Stimulated activated CD4-positive, alpha-beta T cell treated with anti-CD3 and anti-CD28 coated beads, TNF-alpha, amount 100 ng/mL, for 4 hours (primary cell): ENCODE data around the gene LRRC28.

Source experiments
- DNase-seq, 3 experiments: peaks; one replicate each; pipeline ENCODE4 v3.0.0-alpha.2; 2020; ENCODE audit warnings: low read depth in 3 of 3

Gene LRRC28

GRCh38 chr15:99305761-99306505 lies 54.7 kb downstream of the LRRC28 start:
- no peak for DNase-seq

- no peak for DNase-seq
Measured at GRCh38 chr15:99306694-99307338, 55.5 kb downstream of the LRRC28 start.

DNA sequence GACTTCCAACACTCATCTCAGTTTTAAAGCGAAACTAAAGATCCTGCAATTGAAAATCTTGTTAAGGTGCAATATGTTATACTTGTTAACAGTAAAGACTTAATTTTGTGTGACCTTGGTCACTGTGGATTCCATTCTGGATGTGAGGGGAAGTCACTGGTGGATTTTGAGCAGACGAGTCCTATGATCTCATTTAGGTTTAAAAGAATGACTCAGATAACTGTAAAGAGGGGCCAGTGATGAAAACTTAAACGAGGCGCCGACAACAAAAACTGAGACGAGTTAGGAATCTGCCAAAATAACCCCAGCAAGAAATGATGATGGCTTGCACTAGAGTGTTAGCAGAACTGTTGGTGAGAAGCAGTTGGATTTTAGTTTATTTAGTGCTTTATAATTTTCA lies 56.5 kb downstream of the LRRC28 start:
- no peak for DNase-seq

DNA sequence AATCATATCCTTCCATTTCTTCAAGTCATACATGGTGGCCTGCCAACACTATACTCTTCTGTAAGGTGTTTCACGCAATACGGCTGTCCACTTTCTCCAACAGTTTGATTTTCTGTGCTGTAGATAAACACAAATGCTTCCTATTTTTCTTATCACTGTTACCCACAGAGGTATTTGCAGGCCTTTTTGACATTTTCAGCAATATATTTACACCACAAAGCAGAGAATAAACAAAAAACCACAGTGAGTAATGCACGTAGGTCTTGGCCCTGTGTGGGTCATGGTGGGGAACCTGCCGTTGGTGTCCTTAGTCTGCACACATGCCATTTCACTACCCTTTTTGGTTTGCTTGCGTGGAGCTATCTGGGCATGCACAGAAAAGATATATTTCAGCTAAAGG lies 59.5 kb downstream of the LRRC28 start:
- no peak for DNase-seq

- DNase-seq: no peak
Measured at GRCh38 chr15:99312228-99312627, 60.9 kb downstream of the LRRC28 start.

GRCh38 chr15:99312794-99313193 lies 61.5 kb downstream of the LRRC28 start:
- DNase-seq: no peak

DNA sequence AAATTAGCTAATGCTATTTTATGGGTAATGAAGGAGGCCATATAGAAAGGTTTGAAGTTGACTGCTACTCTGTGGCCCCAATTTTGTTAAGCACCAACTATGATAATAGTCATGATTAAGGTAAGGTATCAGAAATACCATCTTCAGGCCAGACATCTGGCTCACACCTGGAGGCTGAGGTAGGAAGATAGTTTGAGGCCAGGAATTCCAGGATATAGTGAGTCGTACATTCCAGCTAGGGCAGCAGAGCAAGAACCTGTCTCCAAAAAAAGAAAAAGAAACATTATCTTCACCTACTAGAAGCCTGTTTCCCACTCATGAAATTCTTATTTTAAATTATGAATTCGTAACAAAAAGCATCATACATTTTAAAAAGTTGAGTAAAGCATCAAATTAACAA lies 64.4 kb downstream of the LRRC28 start:
- DNase-seq: no peak

- no peak for DNase-seq
Measured at GRCh38 chr15:99320374-99321215, 69.3 kb downstream of the LRRC28 start.

DNA sequence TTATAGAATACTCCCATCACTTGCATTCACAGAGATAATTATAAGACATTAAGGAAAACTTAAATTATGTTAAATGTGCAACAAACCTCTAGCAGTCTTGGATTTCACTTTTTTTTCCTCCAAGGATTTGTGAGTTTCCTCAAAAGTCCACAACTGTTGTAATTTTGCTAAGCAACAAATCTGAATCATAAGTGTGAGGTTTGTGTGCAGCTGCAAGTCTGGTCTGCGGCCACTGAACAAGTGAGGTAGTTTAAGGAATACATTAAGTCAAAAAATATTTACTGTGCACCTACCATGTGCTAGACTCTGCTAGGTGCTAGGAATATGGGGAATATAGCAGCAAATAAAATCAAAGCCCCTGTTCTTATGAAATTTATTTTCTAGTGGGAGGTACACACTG lies 70.2 kb downstream of the LRRC28 start:
- no peak for DNase-seq

GRCh38 chr15:99322643-99323405 lies 71.5 kb downstream of the LRRC28 start:
- no peak for DNase-seq

- DNase-seq: no peak
Measured at GRCh38 chr15:99324082-99324620, 72.9 kb downstream of the LRRC28 start.

DNA sequence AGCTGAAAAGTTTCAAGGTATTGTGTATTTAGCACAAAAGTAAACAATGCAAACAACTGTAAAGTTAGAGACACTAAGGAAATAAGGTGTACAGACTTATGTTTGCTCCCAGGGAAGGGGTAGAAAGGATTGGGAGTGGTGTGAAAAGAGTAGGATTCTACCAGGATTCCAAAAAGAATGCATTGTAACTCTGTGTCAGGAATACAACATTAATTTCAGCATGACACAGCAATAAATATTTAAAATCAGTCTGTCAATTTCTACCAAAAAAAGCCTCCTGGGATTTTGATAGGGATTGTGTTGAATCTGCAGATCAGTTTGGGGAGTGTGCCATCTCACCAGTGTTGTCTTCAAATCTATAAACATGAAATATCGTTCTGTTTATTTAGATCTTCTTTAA lies 73.4 kb downstream of the LRRC28 start:
- DNase-seq: no peak

DNA sequence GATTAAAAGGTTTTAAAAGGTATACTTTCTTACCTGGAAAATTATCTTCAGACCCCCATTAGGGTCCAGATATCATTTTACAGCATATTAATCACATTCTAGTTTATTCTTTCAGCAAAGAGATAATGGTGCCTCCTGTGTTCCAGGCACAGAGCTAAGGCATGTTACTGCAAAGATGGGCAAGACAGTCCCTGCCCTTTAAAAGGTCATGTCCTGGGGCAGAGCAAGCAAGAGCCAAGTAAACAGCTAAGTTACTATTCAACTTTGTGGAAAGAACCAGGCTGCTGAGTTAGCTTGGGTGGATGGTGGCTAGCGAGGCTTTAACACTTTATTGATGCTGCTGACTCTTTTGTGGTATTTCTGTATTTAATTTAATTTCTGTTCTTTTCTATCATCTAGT lies 75.0 kb downstream of the LRRC28 start:
- no peak for DNase-seq

DNA sequence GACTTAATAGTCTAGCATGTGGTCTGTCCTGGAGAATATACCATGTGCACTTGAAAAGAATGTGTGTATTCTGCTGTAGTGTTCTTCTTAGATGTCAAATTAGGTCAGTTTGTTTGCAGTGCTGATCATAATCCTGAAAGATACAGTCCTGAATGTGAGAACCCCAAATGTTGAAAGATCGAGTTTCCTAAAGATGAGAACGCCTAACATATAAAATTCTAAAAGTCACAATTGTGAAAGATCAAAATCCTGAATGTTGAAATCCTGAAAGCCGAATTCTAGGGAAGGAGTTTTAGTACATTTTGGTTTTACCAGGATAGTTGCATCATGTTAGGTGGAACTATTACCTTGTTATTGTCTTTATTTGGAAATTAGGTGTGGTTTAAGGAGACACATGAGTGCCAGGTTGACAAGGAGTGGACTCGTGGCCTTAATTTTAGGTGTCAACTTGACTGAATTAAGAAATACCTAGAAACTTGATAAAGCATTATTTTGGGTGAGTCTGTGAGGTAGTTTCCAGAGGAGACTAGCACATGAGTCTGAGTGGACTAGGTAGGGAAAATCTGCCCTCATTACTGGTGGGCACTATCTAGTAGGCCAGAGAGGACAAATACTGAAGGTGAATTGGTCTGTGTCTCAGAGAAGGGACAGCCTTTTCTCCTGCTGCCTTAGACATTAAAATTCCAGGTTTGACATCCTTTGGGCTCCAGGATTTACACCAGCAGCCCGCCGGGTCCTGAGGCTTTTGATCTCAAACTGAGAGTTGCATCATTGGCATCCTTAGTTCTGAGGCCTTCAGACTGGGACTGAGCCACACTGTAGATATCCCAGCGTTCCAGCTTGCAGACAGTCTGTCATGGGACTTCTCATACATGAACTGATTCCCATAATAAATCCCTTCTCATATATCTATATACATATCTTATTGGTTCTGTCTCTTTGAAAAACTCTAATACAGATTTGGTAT lies 77.1 kb downstream of the LRRC28 start:
- no peak for DNase-seq

DNA sequence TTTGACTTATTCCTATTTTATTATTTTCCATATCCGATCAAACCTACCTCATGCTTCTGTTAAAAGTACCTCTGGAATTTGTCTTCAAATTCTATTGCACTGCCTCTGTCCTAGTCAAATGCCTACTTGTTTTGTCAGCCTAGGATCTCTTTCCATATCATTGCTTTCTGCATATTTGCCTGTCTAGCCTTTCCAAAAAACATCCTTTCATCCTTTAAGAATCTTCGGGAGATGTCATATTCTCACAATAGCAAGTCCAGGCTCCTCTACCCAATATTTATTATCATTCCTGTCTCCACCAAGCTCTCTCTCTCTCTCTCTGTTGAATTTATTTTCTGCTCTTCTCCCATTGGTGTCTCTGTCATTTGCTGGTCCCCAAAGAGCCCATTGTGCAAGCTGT lies 80.1 kb downstream of the LRRC28 start:
- no peak for DNase-seq

DNA sequence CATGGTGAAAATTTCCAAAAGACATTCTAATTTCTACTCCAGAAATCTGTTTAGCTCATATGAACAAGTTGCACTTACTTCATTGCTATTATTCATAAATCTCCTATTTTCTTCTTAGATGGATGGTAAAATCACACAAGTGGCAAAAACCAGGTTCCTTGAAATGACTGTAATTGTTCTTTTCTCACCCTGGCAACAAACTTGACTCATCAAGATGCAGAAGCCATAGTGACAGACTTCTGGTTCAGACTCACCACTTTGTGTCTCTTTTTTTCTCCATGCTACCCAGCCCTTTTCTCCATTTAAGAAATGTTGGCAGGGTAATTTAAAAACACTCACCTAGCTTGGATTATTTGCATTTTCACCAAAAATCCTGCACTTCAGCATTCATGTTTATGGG lies 82.1 kb downstream of the LRRC28 start:
- DNase-seq: no peak

DNA sequence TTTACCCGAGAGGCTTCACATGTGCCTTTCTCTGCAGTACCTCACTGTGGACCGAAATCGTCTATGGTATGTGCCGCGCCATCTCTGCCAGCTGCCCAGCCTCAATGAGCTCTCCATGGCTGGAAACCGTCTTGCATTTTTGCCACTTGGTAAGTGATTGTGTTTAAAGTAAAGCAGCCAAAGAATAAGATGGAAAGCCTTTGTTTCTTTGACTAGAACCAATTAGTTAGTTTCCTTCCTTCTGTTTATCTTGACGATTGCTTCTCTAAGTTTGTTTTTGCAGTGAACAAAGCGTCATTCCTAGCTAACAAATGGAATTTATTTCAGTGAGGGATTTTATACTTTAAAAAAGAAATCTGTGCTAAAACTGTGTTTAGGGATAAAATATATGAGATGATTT lies 82.7 kb downstream of the LRRC28 start:
- DNase-seq: no peak

DNA sequence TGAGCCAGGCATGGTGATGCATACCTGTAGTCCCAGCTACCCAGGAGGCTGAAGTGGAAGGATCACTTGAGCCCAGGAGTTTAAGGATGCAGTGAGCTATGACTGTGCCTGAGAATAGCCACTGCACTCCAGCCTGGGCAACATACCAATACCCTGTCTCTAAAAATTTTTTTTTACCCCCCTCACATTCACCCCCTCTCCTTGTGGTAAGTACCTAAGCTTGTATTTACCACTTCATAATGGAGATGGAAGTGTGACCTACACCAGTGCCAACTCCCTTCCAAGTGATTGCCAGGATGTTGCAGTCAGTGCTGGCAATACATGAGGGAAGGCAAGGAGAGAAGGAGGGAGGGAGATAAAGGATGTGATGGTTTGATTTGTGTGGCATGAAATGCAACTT lies 84.2 kb downstream of the LRRC28 start:
- no peak for DNase-seq

- DNase-seq: no peak
Measured at GRCh38 chr15:99336794-99337193, 85.5 kb downstream of the LRRC28 start.

DNA sequence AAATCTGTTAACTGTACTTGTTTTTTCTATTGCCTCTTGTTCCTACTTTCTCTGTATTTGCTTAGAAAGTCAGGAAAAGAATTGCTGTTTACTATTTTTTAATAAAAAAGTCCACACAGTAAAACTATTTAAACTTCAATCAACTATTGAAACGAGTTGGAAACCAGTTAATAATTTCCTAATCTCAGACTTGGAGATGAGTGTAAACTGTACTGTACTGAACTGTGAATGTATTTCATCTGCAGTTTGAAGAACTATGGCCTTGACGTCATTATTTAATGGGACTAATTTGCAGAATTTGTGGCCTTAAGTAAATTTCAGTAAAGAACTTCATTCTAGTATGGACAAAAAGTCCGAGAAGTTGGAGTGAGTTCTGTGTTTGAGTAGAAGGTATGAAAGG lies 89.1 kb downstream of the LRRC28 start:
- no peak for DNase-seq

DNA sequence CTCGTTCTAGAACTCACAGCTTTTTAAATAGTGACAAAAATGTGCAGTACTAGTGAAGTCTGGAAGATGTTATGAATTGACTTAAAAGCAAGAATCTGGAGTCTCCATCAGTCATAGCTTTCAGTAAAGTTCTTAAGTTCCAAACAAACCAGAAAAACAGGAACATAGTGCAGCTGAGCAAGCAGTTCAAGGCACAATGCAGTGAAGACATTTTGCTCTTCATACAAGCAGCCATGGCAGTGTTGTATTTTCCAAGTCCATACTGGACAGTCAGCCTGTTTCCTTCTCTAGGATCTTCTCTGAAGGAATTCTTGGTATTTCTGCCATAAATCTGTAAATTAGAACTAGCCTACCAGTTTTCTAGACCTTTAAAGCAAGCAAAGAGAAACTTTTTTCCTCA lies 90.5 kb downstream of the LRRC28 start:
- no peak for DNase-seq
